Pons (tissue), 1 donor: ENCODE measurements around the gene GDF2.

Experiments
- DNase-seq: peaks from one replicate; pipeline ENCODE4 v3.0.0-alpha.2; 2016; ENCODE audit warnings: low spot score

The GDF2 gene

DNA sequence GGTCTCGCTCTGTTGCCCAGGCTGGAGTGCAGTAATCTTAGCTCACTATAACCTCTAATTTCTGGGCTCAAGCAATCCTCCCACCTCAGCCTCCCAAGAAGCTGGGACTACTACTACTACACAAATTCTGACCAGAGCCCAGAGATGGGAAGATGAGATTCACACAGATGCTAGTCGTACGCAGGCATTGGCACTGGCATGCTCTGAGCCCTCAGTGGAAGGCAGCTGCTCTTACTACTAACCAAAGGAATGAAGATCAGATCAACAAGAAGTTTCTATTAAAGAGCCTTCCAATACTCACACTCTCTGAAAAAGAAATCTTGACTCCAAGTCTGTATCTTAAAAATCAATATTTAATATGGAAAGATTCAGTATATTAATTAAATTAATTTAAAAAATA, 10.7 kb downstream of the GDF2 start:
- no peak for DNase-seq

DNA sequence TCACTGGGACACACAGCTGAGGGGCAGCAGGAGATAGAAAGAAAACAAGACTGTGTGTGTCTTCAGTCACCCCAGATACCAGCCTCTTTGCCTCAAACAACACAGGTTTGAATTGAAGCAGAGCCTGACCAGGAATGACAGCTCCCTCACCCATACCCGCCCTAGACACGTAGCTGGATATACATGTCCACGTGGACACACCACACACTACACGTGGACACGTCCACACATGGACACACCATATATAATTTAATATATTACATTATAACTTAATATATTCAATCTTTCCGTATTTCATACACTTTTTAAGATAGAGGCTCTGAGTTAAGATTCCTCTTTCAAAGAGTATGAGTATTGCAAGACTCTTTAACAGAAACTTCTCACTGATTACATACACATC, 11.3 kb downstream of the GDF2 start:
- no peak for DNase-seq

DNA sequence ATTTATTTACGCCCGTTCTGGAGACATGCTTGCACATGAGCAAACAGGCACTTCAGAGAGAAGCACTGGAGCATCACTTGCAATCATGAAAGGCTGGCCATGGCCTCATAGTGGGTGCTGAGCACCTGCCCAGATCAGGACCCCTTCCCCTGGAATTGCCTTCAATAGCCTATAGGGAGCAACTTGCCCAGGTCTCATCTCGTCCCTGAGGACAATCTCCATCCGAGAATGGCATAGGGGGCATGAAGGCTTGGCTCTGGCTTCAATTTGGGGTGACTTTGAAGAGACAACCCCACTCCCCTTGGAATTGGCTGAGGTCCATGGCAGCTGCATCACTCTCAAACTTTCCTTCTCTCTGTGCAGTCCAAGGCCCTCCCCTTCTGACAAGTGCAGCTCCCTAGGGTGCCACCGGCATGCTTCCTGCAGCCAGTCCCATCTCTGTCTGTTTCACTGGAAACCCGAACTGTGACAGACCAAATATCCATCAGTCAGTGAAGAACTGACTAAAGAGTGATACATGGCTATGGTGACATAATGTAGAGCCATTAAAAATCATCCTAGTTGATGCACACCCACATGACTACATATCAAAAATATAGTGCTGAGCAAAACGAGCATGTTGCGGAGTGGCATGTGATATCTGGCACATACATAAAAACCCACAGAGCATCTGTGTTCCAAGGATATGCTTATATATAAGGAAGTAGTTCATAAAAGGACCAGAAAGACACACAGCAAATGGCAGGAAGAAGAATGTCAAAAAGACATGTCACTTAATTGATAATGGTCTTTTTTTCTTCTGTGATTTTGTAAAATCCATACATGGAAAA, 12.4 kb downstream of the GDF2 start:
- DNase-seq, result no peak

DNA sequence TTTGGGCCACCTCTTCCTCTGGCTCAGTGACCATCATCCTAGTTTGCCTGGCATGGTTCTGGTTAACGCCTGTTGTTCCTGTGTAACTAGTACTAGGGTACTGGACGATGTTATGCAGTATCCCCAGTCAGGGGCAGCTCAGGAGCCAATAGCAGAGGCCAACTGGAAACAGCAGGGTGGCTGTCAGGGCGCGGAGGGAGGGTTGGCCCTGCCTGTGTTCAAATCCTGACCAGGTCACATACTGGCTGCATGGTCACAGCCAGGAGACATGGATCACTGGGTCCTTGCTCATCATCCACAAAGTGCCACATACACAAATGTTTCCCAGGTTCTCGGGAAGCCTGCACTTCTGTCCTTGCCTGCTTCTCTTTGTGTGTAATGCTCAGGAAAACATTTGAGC, 13.7 kb downstream of the GDF2 start:
- DNase-seq, result no peak

GRCh38 chr10:47336387-47337134, 14.3 kb downstream of the GDF2 start:
- no peak for DNase-seq

DNA sequence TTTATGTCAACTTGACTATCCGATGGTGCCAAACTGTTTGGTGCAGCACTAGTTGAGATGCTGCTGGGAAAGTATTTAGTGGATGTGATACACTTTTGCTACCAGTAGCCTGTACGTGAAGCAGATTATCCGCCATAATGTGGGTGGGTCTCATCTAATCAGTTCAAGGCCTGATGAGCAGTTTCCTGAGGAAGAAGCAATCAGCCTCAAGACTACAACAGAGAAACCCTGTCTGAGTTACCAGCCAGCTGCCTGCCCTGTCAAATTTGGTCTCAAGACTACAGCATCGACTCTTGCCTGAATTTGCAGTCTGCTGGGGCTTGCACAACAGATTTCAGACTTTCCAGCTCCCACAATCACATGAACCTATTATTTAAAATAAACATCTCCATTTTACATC, 15.1 kb downstream of the GDF2 start:
- no peak for DNase-seq

- no peak for DNase-seq
Measured at GRCh38 chr10:47339186-47339735, 17.0 kb downstream of the GDF2 start.

DNA sequence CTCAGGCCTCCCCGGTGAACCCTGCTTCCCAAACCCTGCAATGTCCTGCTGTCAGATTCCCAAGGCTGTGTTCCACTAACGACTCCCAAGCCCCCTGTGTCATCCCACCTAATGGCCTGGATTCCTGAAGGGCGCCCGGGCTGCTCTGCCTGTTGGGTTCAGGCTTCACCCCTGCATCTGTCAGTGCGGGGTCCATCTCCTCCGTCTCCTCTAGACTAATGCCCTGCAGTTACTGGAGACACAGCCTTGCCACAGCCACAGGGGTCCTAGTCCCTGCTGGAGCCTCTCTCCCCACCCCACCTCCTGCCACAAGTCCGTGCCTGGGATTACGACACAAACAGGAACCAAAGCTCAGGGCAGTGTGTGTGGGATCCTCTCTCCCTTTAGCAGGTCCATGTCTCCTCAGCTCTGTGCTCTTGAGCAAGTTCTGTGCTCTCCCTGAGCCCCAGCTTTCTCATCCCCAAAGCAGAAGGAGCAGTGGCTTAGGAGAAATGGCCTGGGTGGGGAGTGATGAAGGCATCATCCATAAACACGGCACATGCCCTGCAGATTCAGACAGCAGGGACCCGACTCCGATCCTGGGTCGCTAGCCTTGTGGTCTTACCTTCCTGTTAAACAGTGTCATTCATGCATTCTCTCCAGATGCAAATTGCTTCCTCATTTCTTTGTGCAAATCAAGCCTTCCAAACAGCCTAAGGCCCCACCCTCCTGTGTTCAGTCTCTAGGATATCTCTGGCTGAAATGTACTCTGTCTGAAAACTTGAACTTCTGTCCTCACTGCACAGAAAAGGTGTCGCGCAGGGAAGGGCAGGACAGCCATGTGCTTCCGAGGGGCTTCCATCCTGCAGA, 17.7 kb downstream of the GDF2 start:
- no peak for DNase-seq

DNA sequence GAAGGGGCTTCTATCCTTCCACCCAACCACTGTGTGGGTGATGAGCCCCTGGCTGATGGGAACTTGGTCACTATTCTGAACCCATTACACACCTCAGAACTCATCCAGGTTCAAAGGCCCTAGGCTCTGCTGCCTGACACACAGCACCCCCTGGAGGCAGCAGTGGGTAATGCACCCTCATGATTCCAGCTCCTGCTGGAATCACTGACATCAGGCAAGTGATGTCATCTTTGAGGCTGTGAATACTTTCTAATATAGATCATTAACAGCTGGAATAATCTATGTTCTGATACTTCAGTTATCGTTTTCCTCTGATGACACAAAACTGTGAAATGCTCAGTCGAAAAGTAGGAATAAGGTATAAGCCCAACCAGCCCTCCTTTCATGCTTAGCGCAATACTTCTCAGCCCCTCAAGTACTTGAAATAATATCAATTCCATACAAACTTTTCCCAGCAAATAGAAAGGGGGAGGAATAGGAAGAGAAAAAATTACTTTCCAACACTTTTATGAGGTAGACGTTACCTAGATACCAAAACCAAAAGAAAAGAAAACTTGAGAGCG, 18.4 kb downstream of the GDF2 start:
- no peak for DNase-seq

DNA sequence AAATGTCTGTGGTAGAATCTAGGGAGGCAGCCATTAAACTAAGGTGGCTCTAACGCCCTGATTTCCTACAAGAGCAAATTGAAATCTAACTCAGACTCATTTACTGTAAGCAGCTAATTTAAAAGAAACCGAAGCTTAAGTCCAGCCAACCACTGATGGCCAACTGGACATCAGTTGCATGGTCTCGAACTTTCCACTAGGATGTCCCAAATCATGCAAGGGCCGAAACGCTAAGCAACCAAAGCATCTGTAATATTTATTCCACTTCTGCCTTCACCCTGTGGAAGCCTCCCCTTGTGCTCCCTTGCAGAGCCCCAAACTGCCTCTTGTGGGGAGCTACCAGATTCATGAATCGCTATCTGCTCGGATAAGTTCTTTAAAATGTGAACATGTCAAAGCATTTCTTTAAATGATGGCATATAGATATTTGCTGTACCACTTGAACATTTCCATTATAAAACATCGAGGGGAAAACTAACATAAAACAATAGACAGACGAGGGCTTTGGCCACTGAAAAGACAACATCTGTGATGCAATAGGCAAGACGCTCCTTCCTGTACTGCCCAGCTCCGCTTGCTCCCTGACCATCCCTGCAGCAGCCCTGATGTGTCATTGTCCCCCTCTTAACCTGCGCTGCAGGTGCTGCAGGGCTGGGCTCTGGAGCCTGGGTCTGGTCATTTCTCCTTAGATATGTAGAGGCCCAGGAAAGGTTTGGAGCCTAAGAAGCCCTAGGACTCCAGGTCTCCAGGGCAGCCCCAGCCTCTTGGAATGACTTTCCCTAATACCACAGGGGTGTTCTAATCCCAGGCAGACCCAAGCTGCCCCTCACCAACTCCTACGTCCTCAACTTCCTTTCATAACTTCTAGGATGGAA, 23.0 kb downstream of the GDF2 start:
- no peak for DNase-seq

DNA sequence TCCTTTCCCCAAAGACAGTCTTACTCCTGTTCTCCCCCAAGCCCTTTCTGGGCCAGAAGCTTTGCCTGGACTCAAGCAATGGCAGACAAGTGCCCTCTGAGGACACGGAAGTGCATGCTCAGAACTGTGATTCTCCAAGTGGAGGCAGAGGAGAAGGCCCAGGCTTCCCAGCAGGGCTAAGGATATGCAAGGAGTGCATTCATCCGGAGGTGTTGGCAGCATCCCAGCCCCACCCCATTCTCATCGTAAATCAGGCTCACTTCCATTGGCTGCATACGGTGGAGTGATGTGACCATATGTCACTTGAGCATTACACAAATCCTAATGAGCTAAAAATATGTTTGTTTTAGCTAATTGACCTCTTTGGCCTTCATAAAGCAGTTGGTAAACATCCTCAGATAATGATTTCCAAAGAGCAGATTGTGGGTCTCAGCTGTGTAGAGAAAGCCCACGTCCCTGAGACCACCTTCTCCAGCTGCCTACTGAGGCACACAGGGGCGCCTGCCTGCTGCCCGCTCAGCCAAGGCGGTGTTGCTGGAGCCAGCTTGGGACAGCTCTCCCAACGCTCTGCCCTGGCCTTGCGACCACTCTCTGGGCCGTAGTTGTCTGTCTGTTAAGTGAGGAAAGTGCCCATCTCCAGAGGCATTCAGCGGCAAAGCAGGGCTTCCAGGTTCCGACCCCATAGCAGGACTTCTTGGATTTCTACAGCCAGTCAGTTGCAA, 24.5 kb downstream of the GDF2 start:
- no peak for DNase-seq

DNA sequence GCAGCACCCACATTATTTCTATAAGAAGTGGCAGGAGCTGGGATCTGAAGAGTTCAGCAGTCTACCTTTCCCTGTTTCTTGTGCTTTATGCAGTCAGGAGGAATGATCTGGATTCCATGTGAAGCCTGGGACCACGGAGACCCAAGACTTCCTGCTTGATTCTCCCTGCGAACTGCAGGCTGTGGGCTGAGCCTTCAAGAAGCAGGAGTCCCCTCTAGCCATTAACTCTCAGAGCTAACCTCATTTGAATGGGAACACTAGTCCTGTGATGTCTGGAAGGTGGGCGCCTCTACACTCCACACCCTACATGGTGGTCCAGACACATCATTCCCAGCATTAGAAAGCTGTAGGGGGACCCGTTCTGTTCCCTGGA, 25.0 kb downstream of the GDF2 start:
- no peak for DNase-seq

DNA sequence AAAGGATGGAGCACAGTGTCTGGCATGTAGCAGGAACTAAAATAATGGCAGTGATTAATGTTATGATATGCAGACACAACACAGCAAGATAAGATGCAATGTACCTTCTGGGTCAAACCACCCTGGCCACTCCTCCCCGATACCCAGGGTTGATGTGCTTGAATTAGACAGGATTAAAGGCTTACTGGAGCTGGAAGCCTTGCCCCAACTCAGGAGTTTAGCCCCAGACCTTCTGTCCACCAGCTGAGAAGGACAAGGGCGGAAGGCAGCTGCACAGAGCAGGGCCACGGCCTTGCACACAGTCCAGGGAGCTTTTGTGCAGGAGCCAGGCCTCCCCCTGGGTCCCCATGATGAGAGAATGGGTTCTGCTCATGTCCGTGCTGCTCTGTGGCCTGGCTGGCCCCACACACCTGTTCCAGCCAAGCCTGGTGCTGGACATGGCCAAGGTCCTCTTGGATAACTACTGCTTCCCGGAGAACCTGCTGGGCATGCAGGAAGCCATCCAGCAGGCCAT, 25.9 kb downstream of the GDF2 start, which contains the start of gene RBP3:
Gene RBP3, plus strand, starts transcription at position 226 of the 514 bp plus-strand sequence. Its CDS starts 122 bp downstream, at position 348.
- DNase-seq, result no peak

DNA sequence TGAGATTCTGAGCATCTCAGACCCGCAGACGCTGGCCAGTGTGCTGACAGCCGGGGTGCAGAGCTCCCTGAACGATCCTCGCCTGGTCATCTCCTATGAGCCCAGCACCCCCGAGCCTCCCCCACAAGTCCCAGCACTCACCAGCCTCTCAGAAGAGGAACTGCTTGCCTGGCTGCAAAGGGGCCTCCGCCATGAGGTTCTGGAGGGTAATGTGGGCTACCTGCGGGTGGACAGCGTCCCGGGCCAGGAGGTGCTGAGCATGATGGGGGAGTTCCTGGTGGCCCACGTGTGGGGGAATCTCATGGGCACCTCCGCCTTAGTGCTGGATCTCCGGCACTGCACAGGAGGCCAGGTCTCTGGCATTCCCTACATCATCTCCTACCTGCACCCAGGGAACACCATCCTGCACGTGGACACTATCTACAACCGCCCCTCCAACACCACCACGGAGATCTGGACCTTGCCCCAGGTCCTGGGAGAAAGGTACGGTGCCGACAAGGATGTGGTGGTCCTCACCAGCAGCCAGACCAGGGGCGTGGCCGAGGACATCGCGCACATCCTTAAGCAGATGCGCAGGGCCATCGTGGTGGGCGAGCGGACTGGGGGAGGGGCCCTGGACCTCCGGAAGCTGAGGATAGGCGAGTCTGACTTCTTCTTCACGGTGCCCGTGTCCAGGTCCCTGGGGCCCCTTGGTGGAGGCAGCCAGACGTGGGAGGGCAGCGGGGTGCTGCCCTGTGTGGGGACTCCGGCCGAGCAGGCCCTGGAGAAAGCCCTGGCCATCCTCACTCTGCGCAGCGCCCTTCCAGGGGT, 26.6 kb downstream of the GDF2 start:
- DNase-seq, result no peak

DNA sequence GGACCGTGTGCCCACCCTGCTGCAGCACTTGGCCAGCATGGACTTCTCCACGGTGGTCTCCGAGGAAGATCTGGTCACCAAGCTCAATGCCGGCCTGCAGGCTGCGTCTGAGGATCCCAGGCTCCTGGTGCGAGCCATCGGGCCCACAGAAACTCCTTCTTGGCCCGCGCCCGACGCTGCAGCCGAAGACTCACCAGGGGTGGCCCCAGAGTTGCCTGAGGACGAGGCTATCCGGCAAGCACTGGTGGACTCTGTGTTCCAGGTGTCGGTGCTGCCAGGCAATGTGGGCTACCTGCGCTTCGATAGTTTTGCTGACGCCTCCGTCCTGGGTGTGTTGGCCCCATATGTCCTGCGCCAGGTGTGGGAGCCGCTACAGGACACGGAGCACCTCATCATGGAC, 27.3 kb downstream of the GDF2 start:
- DNase-seq, result no peak

DNA sequence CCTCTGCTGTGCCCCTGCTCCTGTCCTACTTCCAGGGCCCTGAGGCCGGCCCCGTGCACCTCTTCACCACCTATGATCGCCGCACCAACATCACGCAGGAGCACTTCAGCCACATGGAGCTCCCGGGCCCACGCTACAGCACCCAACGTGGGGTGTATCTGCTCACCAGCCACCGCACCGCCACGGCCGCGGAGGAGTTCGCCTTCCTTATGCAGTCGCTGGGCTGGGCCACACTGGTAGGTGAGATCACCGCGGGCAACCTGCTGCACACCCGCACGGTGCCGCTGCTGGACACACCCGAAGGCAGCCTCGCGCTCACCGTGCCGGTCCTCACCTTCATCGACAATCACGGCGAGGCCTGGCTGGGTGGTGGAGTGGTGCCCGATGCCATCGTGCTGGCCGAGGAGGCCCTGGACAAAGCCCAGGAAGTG, 27.7 kb downstream of the GDF2 start:
- no peak for DNase-seq

DNA sequence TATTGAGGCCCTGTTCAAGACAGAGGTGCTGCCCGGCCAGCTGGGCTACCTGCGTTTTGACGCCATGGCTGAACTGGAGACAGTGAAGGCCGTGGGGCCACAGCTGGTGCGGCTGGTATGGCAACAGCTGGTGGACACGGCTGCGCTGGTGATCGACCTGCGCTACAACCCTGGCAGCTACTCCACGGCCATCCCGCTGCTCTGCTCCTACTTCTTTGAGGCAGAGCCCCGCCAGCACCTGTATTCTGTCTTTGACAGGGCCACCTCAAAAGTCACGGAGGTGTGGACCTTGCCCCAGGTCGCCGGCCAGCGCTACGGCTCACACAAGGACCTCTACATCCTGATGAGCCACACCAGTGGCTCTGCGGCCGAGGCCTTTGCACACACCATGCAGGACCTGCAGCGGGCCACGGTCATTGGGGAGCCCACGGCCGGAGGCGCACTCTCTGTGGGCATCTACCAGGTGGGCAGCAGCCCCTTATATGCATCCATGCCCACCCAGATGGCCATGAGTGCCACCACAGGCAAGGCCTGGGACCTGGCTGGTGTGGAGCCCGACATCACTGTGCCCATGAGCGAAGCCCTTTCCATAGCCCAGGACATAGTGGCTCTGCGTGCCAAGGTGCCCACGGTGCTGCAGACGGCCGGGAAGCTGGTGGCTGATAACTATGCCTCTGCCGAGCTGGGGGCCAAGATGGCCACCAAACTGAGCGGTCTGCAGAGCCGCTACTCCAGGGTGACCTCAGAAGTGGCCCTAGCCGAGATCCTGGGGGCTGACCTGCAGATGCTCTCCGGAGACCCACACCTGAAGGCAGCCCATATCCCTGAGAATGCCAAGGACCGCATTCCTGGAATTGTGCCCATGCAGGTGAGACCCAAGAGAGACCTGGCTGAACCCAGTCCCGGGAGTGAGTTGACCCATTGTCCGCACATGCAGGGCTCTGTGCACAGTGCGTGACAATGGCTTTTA, 28.7 kb downstream of the GDF2 start:
- DNase-seq, result no peak
